K562 (cell line): ENCODE data around the gene CACNA1E. TPM values are rescaled to one million over a fixed set of nuclear protein-coding genes. Genes with fewer than 3 reads are reported as not detected.

Experiments used
- ATAC-seq: fragments of 200-7000 bp; cut with Tn5 transposase; 3 replicates; pipeline ENCODE4 v1.9.1; 2020; ENCODE audit warnings: moderate library complexity
- BruUV-seq: library from RNA; stranded (reverse); fragments of 400-500 nt; replicated peaks from 2 replicates; lab custom pipeline; 2021; lab: Mats Ljungman, UMichigan
- CTCF ChIA-PET: fragments of 300-600 bp; formaldehyde crosslinking; extraction: SDS; loops from one replicate; lab custom pipeline; 2021; ENCODE audit warnings: low intra/inter-chr PET ratio; lab: Yijun Ruan, JAX
- POLR2A ChIA-PET: fragments of 300-600, 350-650 bp; sonication (Branson Sonifier 250); formaldehyde crosslinking; extraction: SDS; loops from one replicate; lab custom pipeline; 2021; ENCODE audit warnings: antibody characterized with exemption, inconsistent platforms; lab: Yijun Ruan, JAX
- DNase-seq, 4 experiments: peaks; one replicate each; pipeline versions ENCODE4 v3.0.0 to v3.0.0-alpha.2; 2011 to 2018; ENCODE audit warnings: low spot score in 3 of 4, mixed read lengths in 3 of 4; ENCODE audit errors: extremely low read depth in 1 of 4
- FAIRE-seq: peaks from 2 replicates; lab custom pipeline; 2011; peaks lifted over from hg19 to GRCh38; lab: Jason Lieb, UNC
- H2AFZ ChIP-seq: 2 replicates; pipeline ENCODE4 v1.6.0; 2011; ENCODE audit warnings: low read depth, low read length, control low read depth, inconsistent platforms
- H3K27ac ChIP-seq: fragments of 200-600 bp; 3 replicates; pipeline ENCODE4 v1.8.0; 2011; ENCODE audit warnings: low read depth, mild to moderate bottlenecking, control low read depth, inconsistent platforms, low read length, moderate library complexity, mixed read lengths; ENCODE audit errors: extremely low read depth
- H3K27me3 ChIP-seq, 2 experiments: fragments of 300-600 bp in 1 of 2; 2 replicates in 1 of 2; 3 replicates in 1 of 2; pipeline versions ENCODE4 v1.6.0 to v1.8.0; 2011; ENCODE audit warnings: inconsistent platforms in 2 of 2, low read length in 2 of 2, mild to moderate bottlenecking in 1 of 2, mixed read lengths in 1 of 2, moderate library complexity in 1 of 2; ENCODE audit not compliant: control insufficient read depth in 2 of 2, insufficient read depth in 2 of 2
- H3K36me3 ChIP-seq: fragments of 300-600 bp; 3 replicates; pipeline ENCODE4 v1.8.0; 2011; ENCODE audit warnings: mild to moderate bottlenecking, low read length, inconsistent platforms; ENCODE audit not compliant: control insufficient read depth, insufficient read depth
- H3K4me1 ChIP-seq, 2 experiments: fragments of 200-600 bp in 1 of 2; replicated peaks in 1 of 2; 2 replicates in 1 of 2; 3 replicates in 1 of 2; pipeline versions ENCODE4 v1.5.1 to v1.8.0; 2011; ENCODE audit warnings: inconsistent platforms in 2 of 2, low read length in 2 of 2, mild to moderate bottlenecking in 1 of 2, mixed read lengths in 1 of 2, moderate library complexity in 1 of 2; ENCODE audit not compliant: control insufficient read depth in 2 of 2, insufficient read depth in 2 of 2
- H3K4me2 ChIP-seq: 2 replicates; pipeline ENCODE4 v1.6.1; 2011; ENCODE audit warnings: low read length, control low read depth, inconsistent platforms, mixed read lengths; ENCODE audit not compliant: insufficient read depth
- H3K4me3 ChIP-seq: fragments of 200-600 bp; sonication (generic), shearing (Covaris generic); 2 replicates; pipeline ENCODE4 v1.5.1; 2016; ENCODE audit warnings: control low read depth, inconsistent platforms
- H3K79me2 ChIP-seq: fragments of 200-600 bp; 3 replicates; pipeline ENCODE4 v1.8.0; 2011; ENCODE audit warnings: low read length, inconsistent platforms; ENCODE audit not compliant: control insufficient read depth, insufficient read depth
- H3K9ac ChIP-seq, 2 experiments: 2 replicates each; pipeline versions ENCODE4 v1.6.0 to v1.6.1; 2011; ENCODE audit warnings: low read depth in 2 of 2, low read length in 2 of 2, control low read depth in 1 of 2, inconsistent platforms in 1 of 2, mild to moderate bottlenecking in 1 of 2, mixed read lengths in 1 of 2; ENCODE audit not compliant: insufficient read depth in 1 of 2
- H3K9me1 ChIP-seq: one replicate; pipeline ENCODE4 v1.6.0; 2011; ENCODE audit warnings: inconsistent platforms, mild to moderate bottlenecking, low read length, moderate library complexity; ENCODE audit not compliant: control insufficient read depth, insufficient read depth
- H3K9me3 ChIP-seq: replicated peaks from 2 replicates; pipeline ENCODE4 v1.5.1; 2011; ENCODE audit warnings: low read depth, low read length, inconsistent platforms; ENCODE audit not compliant: control insufficient read depth, insufficient read depth
- H4K20me1 ChIP-seq: replicated peaks from 2 replicates; pipeline ENCODE4 v1.6.1; 2011; ENCODE audit warnings: low read length, inconsistent platforms, mixed read lengths; ENCODE audit not compliant: control insufficient read depth, insufficient read depth
- CC2D1A ChIP-seq: fragments of 450-650 bp; IDR thresholded peaks from 2 replicates; pipeline ENCODE4 v1.6.1; 2017; ENCODE audit warnings: mild to moderate bottlenecking
- E2F1 ChIP-seq: sonication (generic); formaldehyde crosslinking; IDR thresholded peaks from 2 replicates; pipeline ENCODE4 v1.8.1; 2023; ENCODE audit warnings: mild to moderate bottlenecking, missing genetic modification reagents, moderate library complexity
- HNRNPUL1 ChIP-seq: fragments of 200-400 bp; formaldehyde crosslinking; IDR thresholded peaks from 2 replicates; pipeline ENCODE4 v1.6.1; 2017; ENCODE audit warnings: low read length
- LARP7 ChIP-seq: fragments of 450-650 bp; IDR thresholded peaks from 2 replicates; pipeline ENCODE4 v1.6.1; 2016
- MCM3 ChIP-seq: fragments of 450-650 bp; IDR thresholded peaks from 2 replicates; pipeline ENCODE4 v1.6.1; 2016
- MTA3 ChIP-seq: fragments of 450-650 bp; formaldehyde crosslinking; IDR thresholded peaks from 2 replicates; pipeline ENCODE4 v1.6.1; 2017; ENCODE audit warnings: mild to moderate bottlenecking, borderline replicate concordance
- MYC ChIP-seq, 2 experiments: fragments of 250-450 bp in 1 of 2; sonication (Bioruptor Pico) in 1 of 2; IDR thresholded peaks; 2 replicates each; pipeline versions ENCODE4 v1.5.1 to v1.6.1; 2012 to 2021; ENCODE audit warnings: low read depth in 2 of 2, borderline replicate concordance in 1 of 2, improper control_type of control experiment in 1 of 2, low read length in 1 of 2, mild to moderate bottlenecking in 1 of 2, moderate library complexity in 1 of 2
- NCOA1 ChIP-seq: fragments of 450-650 bp; IDR thresholded peaks from 2 replicates; pipeline ENCODE4 v1.6.1; 2016; ENCODE audit warnings: low read depth
- PRDM10 ChIP-seq: fragments of 450-650 bp; IDR thresholded peaks from 2 replicates; pipeline ENCODE4 v1.6.1; 2018; ENCODE audit not compliant: partially characterized antibody
- TBP ChIP-seq: optimal IDR thresholded peaks from 2 replicates; pipeline ENCODE3; 2011; ENCODE audit warnings: low read depth, low read length, improper control_type of control experiment
- TFAM ChIP-seq: fragments of 250-450 bp; sonication (Bioruptor Pico); conservative IDR thresholded peaks from 2 replicates; pipeline ENCODE4 v1.5.0; 2021; ENCODE audit warnings: mild to moderate bottlenecking, moderate library complexity
- TSC22D4 ChIP-seq: fragments of 450-650 bp; IDR thresholded peaks from 2 replicates; pipeline ENCODE4 v1.6.1; 2016; ENCODE audit warnings: missing genetic modification characterization, missing biosample characterization, control low read depth
- ZC3H11A ChIP-seq: IDR thresholded peaks from 2 replicates; pipeline ENCODE4 v1.6.1; 2012; ENCODE audit warnings: low read depth, low read length, improper control_type of control experiment
- ZNF143 ChIP-seq: sonication (generic); formaldehyde crosslinking; IDR thresholded peaks from 2 replicates; pipeline ENCODE4 v1.9.0; 2022; ENCODE audit warnings: mild to moderate bottlenecking, missing genetic modification reagents
- ZNF146 ChIP-seq: IDR thresholded peaks from one replicate; pipeline ENCODE4 v1.6.1; 2018; ENCODE audit warnings: missing compliant biosample characterization; ENCODE audit not compliant: unreplicated experiment
- WGBS: fragments of 100-300 bp; shearing (Covaris generic); methylation state at CpG from one replicate; pipeline ENCODE4 v1.1.6; 2016; ENCODE audit warnings: low coverage, mixed read lengths; ENCODE audit not compliant: insufficient coverage; ENCODE audit errors: missing lambda C conversion rate; 5-methylcytosine and 5-hydroxymethylcytosine counted together
- in situ Hi-C: fragments of 300-500 bp; cut with MboI; formaldehyde crosslinking; loops from 4 replicates; pipeline ENCODE4 v1.15.0; 2018; ENCODE audit warnings: inconsistent platforms, mixed read lengths
- intact Hi-C: fragments of 100-400 bp; cut with micrococcal nuclease; formaldehyde crosslinking; loops from 2 replicates; pipeline ENCODE4 v1.14.2; 2022
- polyA plus RNA-seq, 8 experiments: library from polyadenylated mRNA; depleted of rRNA in 4 of 8; stranded (reverse) in 5 of 8; unstranded in 3 of 8; fragments of >200 nt; fragmentation: Nextera tagmentation in 2 of 8; fragmentation: Illumina TruSeq in 1 of 8; extraction: Ambion mirVana in 2 of 8; extraction: Trizol in 1 of 8; gene quantifications; 2 replicates each; pipeline versions ENCODE4 v1.2.1 to v1.2.3, GENCODE V29; 2011 to 2014; ENCODE audit warnings: inconsistent platforms in 1 of 8, missing spikeins in 1 of 8
- total RNA-seq, 7 experiments: library from RNA; depleted of rRNA in 6 of 7; stranded (reverse); fragments of >200 nt in 6 of 7; fragmentation: Illumina TruSeq in 2 of 7; extraction: Trizol in 2 of 7; gene quantifications; 2 replicates each; pipeline versions ENCODE4 v1.2.1 to v1.2.3, GENCODE V29; 2011 to 2021; ENCODE audit warnings: low replicate concordance in 1 of 7
- TF ChIP-seq, protein P1 (sequence below): fragments of 250-450 bp; sonication (Bioruptor Pico); IDR thresholded peaks from 2 replicates; pipeline ENCODE4 v1.5.0; 2020; ENCODE audit warnings: mild to moderate bottlenecking, borderline replicate concordance

The CACNA1E gene
- total and polyA plus RNA-seq, 9 of the 15 experiments (the other 6 are each of a cell fraction or from before 2014, with no cell fraction given) = under 0.01 to 0.04 TPM; not detected in 7

DNA sequence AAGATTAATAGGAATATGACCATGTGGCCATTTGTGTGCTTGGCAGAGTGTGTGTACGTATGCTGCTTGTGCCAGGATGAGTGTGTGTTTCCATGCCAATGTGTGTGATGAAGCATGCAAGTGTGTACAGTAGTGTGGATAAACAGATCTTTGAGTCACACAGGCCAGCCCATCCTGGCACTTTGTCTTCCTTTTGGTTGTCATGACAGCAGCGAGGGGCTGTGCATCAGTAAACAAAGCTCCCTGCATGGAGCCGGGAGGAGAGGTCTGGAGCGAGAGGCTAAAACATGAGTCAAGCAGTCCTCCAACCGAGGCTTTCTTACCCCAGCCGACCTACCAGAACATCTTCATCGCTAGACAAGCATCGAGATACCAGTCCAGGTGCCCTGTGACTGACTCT lies 221.2 kb downstream of the CACNA1E start (continued):
- no peak for TF ChIP-seq LARP7
- no peak for TF ChIP-seq MTA3
- TF ChIP-seq, all 486 proteins: peak for 0

GRCh38 chr1:181711820-181712219 lies 228.5 kb downstream of the CACNA1E start:
- no peak for DNase-seq
- TF ChIP-seq ZNF146 (CRISPR knock-in tag) = no peak
- no peak for TF ChIP-seq TFAM (CRISPR knock-in tag)
- TF ChIP-seq HNRNPUL1 = no peak
- TF ChIP-seq MYC (IDR thresholded peaks at IDR 0.05; ENCODE audit: low read depth, low read length) = no peak
- no peak for TF ChIP-seq MYC (CRISPR knock-in tag; IDR thresholded peaks at IDR 0.05; ENCODE audit: borderline replicate concordance, low read depth)
- no peak for TF ChIP-seq TBP
- TF ChIP-seq E2F1 (CRISPR knock-in tag) = no peak
- TF ChIP-seq TSC22D4 = no peak
- no peak for TF ChIP-seq ZC3H11A
- TF ChIP-seq MCM3 = no peak
- TF ChIP-seq CC2D1A = no peak
- TF ChIP-seq, protein P1, sequence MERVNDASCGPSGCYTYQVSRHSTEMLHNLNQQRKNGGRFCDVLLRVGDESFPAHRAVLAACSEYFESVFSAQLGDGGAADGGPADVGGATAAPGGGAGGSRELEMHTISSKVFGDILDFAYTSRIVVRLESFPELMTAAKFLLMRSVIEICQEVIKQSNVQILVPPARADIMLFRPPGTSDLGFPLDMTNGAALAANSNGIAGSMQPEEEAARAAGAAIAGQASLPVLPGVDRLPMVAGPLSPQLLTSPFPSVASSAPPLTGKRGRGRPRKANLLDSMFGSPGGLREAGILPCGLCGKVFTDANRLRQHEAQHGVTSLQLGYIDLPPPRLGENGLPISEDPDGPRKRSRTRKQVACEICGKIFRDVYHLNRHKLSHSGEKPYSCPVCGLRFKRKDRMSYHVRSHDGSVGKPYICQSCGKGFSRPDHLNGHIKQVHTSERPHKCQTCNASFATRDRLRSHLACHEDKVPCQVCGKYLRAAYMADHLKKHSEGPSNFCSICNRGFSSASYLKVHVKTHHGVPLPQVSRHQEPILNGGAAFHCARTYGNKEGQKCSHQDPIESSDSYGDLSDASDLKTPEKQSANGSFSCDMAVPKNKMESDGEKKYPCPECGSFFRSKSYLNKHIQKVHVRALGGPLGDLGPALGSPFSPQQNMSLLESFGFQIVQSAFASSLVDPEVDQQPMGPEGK = no peak
- no peak for TF ChIP-seq PRDM10
- TF ChIP-seq ZNF143 (CRISPR knock-in tag) = no peak
- no peak for TF ChIP-seq NCOA1
- TF ChIP-seq, all 486 proteins: peak for 0
- Histone ChIP-seq H4K20me1 (no peaks in the 10 kb centered on the region; the same call in 1 of the 2 replicates), H3K4me2 (no peak overlapping the region), H3K9me3 (no peaks in the 10 kb centered on the region), H3K79me2 (no peaks in the 10 kb centered on the region), H3K9me1 (no peaks in the 10 kb centered on the region), H3K27me3 (peaks cover 5 to 9% of the 10 kb centered on the region in 2 experiments; a peak in 2 of 5 replicates), H3K27ac (no peak overlapping the region), H3K4me3 (no peak overlapping the region), H3K36me3 (no peaks in the 10 kb centered on the region), H3K9ac (no peak overlapping the region), H2AFZ (no peak overlapping the region), H3K4me1 (no peaks in the 10 kb centered on the region)
- POLR2A ChIA-PET = interaction anchor here (1.1 to 1.3 kb wide), 2 partner anchors 8 to 9 kb away, joined by 3 to 4 read pairs; no protein-coding TSS in a partner anchor
- in situ Hi-C loops = no loop called here
- BruUV-seq = no TSS peak
- WGBS = 0% methylated on average over 4 of the region's 4 CpGs
- CTCF ChIA-PET = no interaction called here
- intact Hi-C loops = no loop called here
- no peak for FAIRE-seq
- ATAC-seq = no peak
